ENCODE measurements around the gene RFESD.

The RFESD gene

GRCh38 chr5:95621839-95622629, 24.5 kb upstream of the RFESD start:
- Histone ChIP-seq H3K4me3 (no peak overlapping the region), H3K27ac (no peak overlapping the region), H3K9me3 (ENCODE audit: low read depth, low read length) (no peaks in the 10 kb centered on the region), H3K9ac (ENCODE audit: insufficient read length) (no peak overlapping the region), H3K36me3 (ENCODE audit: insufficient read depth, low read length) (no peaks in the 10 kb centered on the region)
- no peak for DNase-seq (ENCODE audit: low read depth, low spot score)
- no peak for TF ChIP-seq EZH2 (IDR thresholded peaks at IDR 0.05)
- TF ChIP-seq POLR2AphosphoS5 (IDR thresholded peaks at IDR 0.05; ENCODE audit: borderline replicate concordance, low read depth, low read length), result no peak
- no peak for TF ChIP-seq FOXP2 (optimal IDR thresholded peaks at IDR 0.05; ENCODE audit: control extremely low read depth, extremely low read length, insufficient read depth)

- no peak for DNase-seq (ENCODE audit: low read depth, low spot score)
- no peak overlapping the region for H3K9ac ChIP-seq (ENCODE audit: insufficient read length)
- H3K9me3 ChIP-seq (ENCODE audit: low read depth, low read length), result no peaks in the 10 kb centered on the region
- no peak overlapping the region for H3K4me3 ChIP-seq
- H3K36me3 ChIP-seq (ENCODE audit: insufficient read depth, low read length), result no peaks in the 10 kb centered on the region
- H3K27ac ChIP-seq, result no peak overlapping the region
- no peak for TF ChIP-seq POLR2AphosphoS5 (IDR thresholded peaks at IDR 0.05; ENCODE audit: borderline replicate concordance, low read depth, low read length)
These were observed 22.9 kb upstream of the RFESD start for GRCh38 chr5:95623706-95624105.

GRCh38 chr5:95624368-95624767, 22.2 kb upstream of the RFESD start:
- DNase-seq (ENCODE audit: low read depth, low spot score), result no peak

GRCh38 chr5:95626701-95627100, 19.9 kb upstream of the RFESD start:
- TF ChIP-seq EZH2 (IDR thresholded peaks at IDR 0.05) (no peak), POLR2AphosphoS5 (IDR thresholded peaks at IDR 0.05; ENCODE audit: borderline replicate concordance, low read depth, low read length) (no peak), FOXP2 (optimal IDR thresholded peaks at IDR 0.05; ENCODE audit: control extremely low read depth, extremely low read length, insufficient read depth) (no peak)
- Histone ChIP-seq H3K36me3 (ENCODE audit: insufficient read depth, low read length) (no peaks in the 10 kb centered on the region), H3K9me3 (ENCODE audit: low read depth, low read length) (no peaks in the 10 kb centered on the region)

More at GRCh38 chr5:95624368-95624767, 22.2 kb upstream of the RFESD start:
- TF ChIP-seq EZH2 (IDR thresholded peaks at IDR 0.05) (no peak), POLR2AphosphoS5 (IDR thresholded peaks at IDR 0.05; ENCODE audit: borderline replicate concordance, low read depth, low read length) (no peak)
- Histone ChIP-seq H3K27ac (no peak overlapping the region), H3K9me3 (ENCODE audit: low read depth, low read length) (no peaks in the 10 kb centered on the region), H3K36me3 (ENCODE audit: insufficient read depth, low read length) (no peaks in the 10 kb centered on the region), H3K9ac (ENCODE audit: insufficient read length) (no peak overlapping the region), H3K4me3 (no peak overlapping the region)

GRCh38 chr5:95627971-95628810, 18.4 kb upstream of the RFESD start:
- Histone ChIP-seq H3K9ac (ENCODE audit: insufficient read length) (no peak overlapping the region), H3K9me3 (ENCODE audit: low read depth, low read length) (no peaks in the 10 kb centered on the region), H3K4me3 (no peak overlapping the region), H3K36me3 (ENCODE audit: insufficient read depth, low read length) (no peaks in the 10 kb centered on the region), H3K27ac (no peak overlapping the region)
- no peak for DNase-seq (ENCODE audit: low read depth, low spot score)
- TF ChIP-seq POLR2AphosphoS5 (IDR thresholded peaks at IDR 0.05; ENCODE audit: borderline replicate concordance, low read depth, low read length) (no peak), EZH2 (IDR thresholded peaks at IDR 0.05) (no peak), FOXP2 (optimal IDR thresholded peaks at IDR 0.05; ENCODE audit: control extremely low read depth, extremely low read length, insufficient read depth) (no peak)

More at GRCh38 chr5:95626701-95627100, 19.9 kb upstream of the RFESD start:
- Histone ChIP-seq H3K27ac (no peak overlapping the region), H3K4me3 (no peak overlapping the region), H3K9ac (ENCODE audit: insufficient read length) (no peak overlapping the region)
- no peak for DNase-seq (ENCODE audit: low read depth, low spot score)

- no peak for DNase-seq (ENCODE audit: low read depth, low spot score)
- no peaks in the 10 kb centered on the region for H3K9me3 ChIP-seq (ENCODE audit: low read depth, low read length)
- H3K27ac ChIP-seq, result no peak overlapping the region
- TF ChIP-seq POLR2AphosphoS5 (IDR thresholded peaks at IDR 0.05; ENCODE audit: borderline replicate concordance, low read depth, low read length) (no peak), FOXP2 (optimal IDR thresholded peaks at IDR 0.05; ENCODE audit: control extremely low read depth, extremely low read length, insufficient read depth) (no peak)
- H3K4me3 ChIP-seq, result no peak overlapping the region
- no peak overlapping the region for H3K9ac ChIP-seq (ENCODE audit: insufficient read length)
- H3K36me3 ChIP-seq (ENCODE audit: insufficient read depth, low read length), result no peaks in the 10 kb centered on the region
These were observed 17.6 kb upstream of the RFESD start for GRCh38 chr5:95628933-95629332.

GRCh38 chr5:95630394-95630917, 16.1 kb upstream of the RFESD start:
- DNase-seq (ENCODE audit: low read depth, low spot score), result no peak
- Histone ChIP-seq H3K9ac (ENCODE audit: insufficient read length) (no peak overlapping the region), H3K36me3 (ENCODE audit: insufficient read depth, low read length) (no peaks in the 10 kb centered on the region), H3K9me3 (ENCODE audit: low read depth, low read length) (no peaks in the 10 kb centered on the region), H3K4me3 (no peak overlapping the region), H3K27ac (no peak overlapping the region)
- TF ChIP-seq FOXP2 (optimal IDR thresholded peaks at IDR 0.05; ENCODE audit: control extremely low read depth, extremely low read length, insufficient read depth) (no peak), EZH2 (IDR thresholded peaks at IDR 0.05) (no peak)

- TF ChIP-seq FOXP2 (optimal IDR thresholded peaks at IDR 0.05; ENCODE audit: control extremely low read depth, extremely low read length, insufficient read depth) (no peak), POLR2AphosphoS5 (IDR thresholded peaks at IDR 0.05; ENCODE audit: borderline replicate concordance, low read depth, low read length) (no peak), EZH2 (IDR thresholded peaks at IDR 0.05) (no peak)
- no peak for DNase-seq (ENCODE audit: low read depth, low spot score)
- H3K36me3 ChIP-seq (ENCODE audit: insufficient read depth, low read length), result no peaks in the 10 kb centered on the region
- H3K27ac ChIP-seq, result no peak overlapping the region
- no peak overlapping the region for H3K9ac ChIP-seq (ENCODE audit: insufficient read length)
- no peak overlapping the region for H3K4me3 ChIP-seq
- H3K9me3 ChIP-seq (ENCODE audit: low read depth, low read length), result no peaks in the 10 kb centered on the region
These were observed 15.2 kb upstream of the RFESD start for GRCh38 chr5:95631255-95631958.

Measured in SK-N-MC (cell line).